Suprapubic skin (tissue), 4 donors: ENCODE measurements around the gene MYOM3. TPM values are rescaled to one million over a fixed set of nuclear protein-coding genes. Genes with fewer than 3 reads are reported as not detected.

ENCODE experiments used
- DNase-seq, 2 donors: peaks; one replicate each; pipeline ENCODE4 v3.0.0-alpha.2; 2019; ENCODE audit warnings: low spot score in 2 of 2
- H3K27ac ChIP-seq: fragments of 200-600 bp; sonication (generic); one replicate; pipeline ENCODE4 v1.5.1; 2019
- H3K27me3 ChIP-seq: fragments of 200-600 bp; sonication (generic); one replicate; pipeline ENCODE4 v1.5.1; 2019
- H3K36me3 ChIP-seq: fragments of 200-600 bp; sonication (generic); one replicate; pipeline ENCODE4 v1.5.1; 2019
- H3K4me1 ChIP-seq: fragments of 200-600 bp; sonication (generic); one replicate; pipeline ENCODE4 v1.5.1; 2019
- H3K4me3 ChIP-seq: fragments of 200-600 bp; sonication (generic); one replicate; pipeline ENCODE4 v1.5.1; 2019; ENCODE audit warnings: mild to moderate bottlenecking
- H3K9me3 ChIP-seq: fragments of 200-600 bp; sonication (generic); one replicate; pipeline ENCODE4 v1.5.1; 2019
- CTCF ChIP-seq, 2 donors: fragments of 200-600 bp in 1 of 2; fragments of 450-650 bp in 1 of 2; sonication (generic) in 1 of 2; IDR thresholded peaks; one replicate each; pipeline ENCODE4 v1.5.1; 2016 to 2019; ENCODE audit warnings: antibody characterized with exemption in 2 of 2, mild to moderate bottlenecking in 1 of 2, moderate library complexity in 1 of 2
- EP300 ChIP-seq: sonication (generic); formaldehyde crosslinking; IDR thresholded peaks from one replicate; pipeline ENCODE4 v1.6.1; 2017; ENCODE audit warnings: antibody characterized with exemption
- POLR2A ChIP-seq, 2 donors: fragments of 450-650 bp; IDR thresholded peaks; one replicate each; pipeline ENCODE4 v1.6.1; 2017; ENCODE audit warnings: antibody characterized with exemption in 2 of 2, mild to moderate bottlenecking in 2 of 2, moderate library complexity in 2 of 2
- POLR2AphosphoS5 ChIP-seq, 3 donors: sonication (generic); formaldehyde crosslinking; IDR thresholded peaks; one replicate each; pipeline ENCODE4 v1.6.1; 2017; ENCODE audit warnings: antibody characterized with exemption in 3 of 3
- WGBS: methylation state at CpG from one replicate; pipeline ENCODE4 v1.1.5; 2018; 5-methylcytosine and 5-hydroxymethylcytosine counted together
- total RNA-seq, 4 donors: library from RNA; depleted of rRNA; stranded (reverse); fragments of >200 nt; gene quantifications; one replicate each; pipeline ENCODE4 v1.1.0, GENCODE V29; 2016

The MYOM3 gene
- total RNA-seq, 4 donors from 2014 or later: 1.5 to 2.3 (median 2.1) TPM

GRCh38 chr1:24136956-24137539 lies 25.1 kb upstream of the MYOM3 start:
- Histone ChIP-seq H3K27me3 (no peaks in the 10 kb centered on the region), H3K4me1 (peaks cover under 1% of the 10 kb centered on the region), H3K36me3 (peaks cover 17% of the 10 kb centered on the region), H3K27ac (no peak overlapping the region), H3K4me3 (no peak overlapping the region), H3K9me3 (no peaks in the 10 kb centered on the region)
- DNase-seq: no peak
- TF ChIP-seq EP300 (no peak), POLR2A (IDR thresholded peaks at IDR 0.05) (no peak), POLR2AphosphoS5 (IDR thresholded peaks at IDR 0.05) (no peak), CTCF (IDR thresholded peaks at IDR 0.05) (no peak)
- WGBS: 90% methylated on average over 15 of the region's 15 CpGs

- Histone ChIP-seq H3K4me3 (no peak overlapping the region), H3K36me3 (peaks cover 17% of the 10 kb centered on the region), H3K27me3 (no peaks in the 10 kb centered on the region), H3K27ac (no peak overlapping the region), H3K4me1 (no peaks in the 10 kb centered on the region), H3K9me3 (no peaks in the 10 kb centered on the region)
- TF ChIP-seq POLR2AphosphoS5 (IDR thresholded peaks at IDR 0.05): no peak
- TF ChIP-seq CTCF (IDR thresholded peaks at IDR 0.05): no peak
- no peak for TF ChIP-seq EP300
- TF ChIP-seq POLR2A (IDR thresholded peaks at IDR 0.05): no peak
- WGBS: 93% methylated on average over 3 of the region's 3 CpGs
- DNase-seq: no peak
These were observed 22.4 kb upstream of the MYOM3 start for GRCh38 chr1:24134376-24134775.

- peaks cover 17% of the 10 kb centered on the region for H3K36me3 ChIP-seq
- H3K9me3 ChIP-seq: no peaks in the 10 kb centered on the region
- 100% methylated on average over 1 of the region's 1 CpG for WGBS
- no peak overlapping the region for H3K27ac ChIP-seq
- no peak for DNase-seq
- no peaks in the 10 kb centered on the region for H3K27me3 ChIP-seq
- no peaks in the 10 kb centered on the region for H3K4me1 ChIP-seq
- TF ChIP-seq CTCF (IDR thresholded peaks at IDR 0.05): no peak
- TF ChIP-seq POLR2AphosphoS5 (IDR thresholded peaks at IDR 0.05): no peak
- no peak for TF ChIP-seq EP300
- no peak overlapping the region for H3K4me3 ChIP-seq
These were observed 21.9 kb upstream of the MYOM3 start for GRCh38 chr1:24133819-24134218.

- H3K9me3 ChIP-seq: no peaks in the 10 kb centered on the region
- 87% methylated on average over 3 of the region's 3 CpGs for WGBS
- H3K4me3 ChIP-seq: no peak overlapping the region
These were observed 18.4 kb upstream of the MYOM3 start for GRCh38 chr1:24130385-24130784.

More at GRCh38 chr1:24130385-24130784, 18.4 kb upstream of the MYOM3 start:
- DNase-seq: no peak
- Histone ChIP-seq H3K4me1 (no peaks in the 10 kb centered on the region), H3K36me3 (peaks cover 15% of the 10 kb centered on the region), H3K27ac (no peak overlapping the region), H3K27me3 (no peaks in the 10 kb centered on the region)
- TF ChIP-seq POLR2A (IDR thresholded peaks at IDR 0.05): no peak
- no peak for TF ChIP-seq POLR2AphosphoS5 (IDR thresholded peaks at IDR 0.05)
- TF ChIP-seq CTCF (IDR thresholded peaks at IDR 0.05): no peak
- no peak for TF ChIP-seq EP300
